Measurements from ENCODE around the gene NAPEPLD.
"Not testable (repeated sequence)": the region's sequence is repeated elsewhere in the genome, so short reads cannot be mapped to it uniquely, and the experiment has no call there.

Gene NAPEPLD

GRCh38 chr7:103075337-103075918, 73.5 kb downstream of the NAPEPLD start:
- Histone ChIP-seq H3K9me3 (ENCODE audit: control insufficient read depth, insufficient read depth, low read length) (no peaks in the 10 kb centered on the region), H3K9ac (ENCODE audit: low read depth, low read length) (peak overlapping the region; percentile 76), H3K36me3 (ENCODE audit: insufficient read depth, low read length) (no peaks in the 10 kb centered on the region), H3K4me1 (ENCODE audit: insufficient read depth, low read length) (no peaks in the 10 kb centered on the region)

- Histone ChIP-seq H3K9ac (ENCODE audit: low read depth, low read length) (peak within 1 kb of the TSS; percentile 76), H3K4me1 (ENCODE audit: insufficient read depth, low read length) (no peaks in the 10 kb centered on the region), H3K36me3 (ENCODE audit: insufficient read depth, low read length) (no peaks in the 10 kb centered on the region)
Measured at GRCh38 chr7:103074519-103075336, 74.2 kb downstream of the NAPEPLD start, which contains the start of the genes ARMC10 and FBXL13. Gene ARMC10, plus strand, starts transcription at chr7:103075140. Its CDS starts 133 bp downstream, at chr7:103075273. Gene FBXL13, minus strand, starts transcription at chr7:103074796.

GRCh38 chr7:103073989-103074518, 74.8 kb downstream of the NAPEPLD start:
- no peaks in the 10 kb centered on the region for H3K4me1 ChIP-seq (ENCODE audit: insufficient read depth, low read length)
- no peaks in the 10 kb centered on the region for H3K9me3 ChIP-seq (ENCODE audit: control insufficient read depth, insufficient read depth, low read length)
- H3K36me3 ChIP-seq (ENCODE audit: insufficient read depth, low read length) = no peaks in the 10 kb centered on the region
- peak overlapping the region; percentile 76 for H3K9ac ChIP-seq (ENCODE audit: low read depth, low read length)

More at GRCh38 chr7:103074519-103075336, 74.2 kb downstream of the NAPEPLD start, which contains the start of the genes ARMC10 and FBXL13:
- H3K9me3 ChIP-seq (ENCODE audit: control insufficient read depth, insufficient read depth, low read length) = no peaks in the 10 kb centered on the region

GRCh38 chr7:103071000-103071399, 77.9 kb downstream of the NAPEPLD start:
- no peaks in the 10 kb centered on the region for H3K36me3 ChIP-seq (ENCODE audit: insufficient read depth, low read length)
- H3K9ac ChIP-seq (ENCODE audit: low read depth, low read length) = no peak overlapping the region
- H3K9me3 ChIP-seq (ENCODE audit: control insufficient read depth, insufficient read depth, low read length) = no peaks in the 10 kb centered on the region; the same call in 1 of the 2 replicates
- no peaks in the 10 kb centered on the region for H3K4me1 ChIP-seq (ENCODE audit: insufficient read depth, low read length)

GRCh38 chr7:103068414-103069403, 80.2 kb downstream of the NAPEPLD start:
- H3K9me3 ChIP-seq (ENCODE audit: control insufficient read depth, insufficient read depth, low read length) = no peaks in the 10 kb centered on the region; the same call in 1 of the 2 replicates
- no peaks in the 10 kb centered on the region for H3K4me1 ChIP-seq (ENCODE audit: insufficient read depth, low read length)
- no peak overlapping the region for H3K9ac ChIP-seq (ENCODE audit: low read depth, low read length)
- no peaks in the 10 kb centered on the region for H3K36me3 ChIP-seq (ENCODE audit: insufficient read depth, low read length)

- no peaks in the 10 kb centered on the region for H3K36me3 ChIP-seq (ENCODE audit: insufficient read depth, low read length)
- no peaks in the 10 kb centered on the region for H3K4me1 ChIP-seq (ENCODE audit: insufficient read depth, low read length)
- no peak overlapping the region for H3K9ac ChIP-seq (ENCODE audit: low read depth, low read length)
- H3K9me3 ChIP-seq (ENCODE audit: control insufficient read depth, insufficient read depth, low read length) = no peaks in the 10 kb centered on the region; the same call in 1 of the 2 replicates
Measured at GRCh38 chr7:103065667-103066066, 83.2 kb downstream of the NAPEPLD start.

- Histone ChIP-seq H3K9ac (ENCODE audit: low read depth, low read length) (no peak overlapping the region), H3K4me1 (ENCODE audit: insufficient read depth, low read length) (no peaks in the 10 kb centered on the region), H3K9me3 (ENCODE audit: control insufficient read depth, insufficient read depth, low read length) (no peaks in the 10 kb centered on the region; the same call in 1 of the 2 replicates), H3K36me3 (ENCODE audit: insufficient read depth, low read length) (no peaks in the 10 kb centered on the region)
Measured at GRCh38 chr7:103063895-103064294, 85.0 kb downstream of the NAPEPLD start.

GRCh38 chr7:103059471-103059870, 89.4 kb downstream of the NAPEPLD start:
- no peak overlapping the region for H3K9ac ChIP-seq (ENCODE audit: low read depth, low read length)
- no peaks in the 10 kb centered on the region for H3K4me1 ChIP-seq (ENCODE audit: insufficient read depth, low read length)

GRCh38 chr7:103058122-103058521, 90.8 kb downstream of the NAPEPLD start:
- Histone ChIP-seq H3K9ac (ENCODE audit: low read depth, low read length) (no peak overlapping the region), H3K36me3 (ENCODE audit: insufficient read depth, low read length) (no peaks in the 10 kb centered on the region), H3K9me3 (ENCODE audit: control insufficient read depth, insufficient read depth, low read length) (no peaks in the 10 kb centered on the region), H3K4me1 (ENCODE audit: insufficient read depth, low read length) (no peaks in the 10 kb centered on the region)

More at GRCh38 chr7:103059471-103059870, 89.4 kb downstream of the NAPEPLD start:
- Histone ChIP-seq H3K9me3 (ENCODE audit: control insufficient read depth, insufficient read depth, low read length) (no peaks in the 10 kb centered on the region), H3K36me3 (ENCODE audit: insufficient read depth, low read length) (no peaks in the 10 kb centered on the region)

- not testable (repeated sequence) for H3K36me3 ChIP-seq (ENCODE audit: insufficient read depth, low read length); H3K9me3 ChIP-seq (ENCODE audit: control insufficient read depth, insufficient read depth, low read length)
Measured at GRCh38 chr7:103056006-103056405, 92.9 kb downstream of the NAPEPLD start.

GRCh38 chr7:103051519-103051918, 97.4 kb downstream of the NAPEPLD start:
- Histone ChIP-seq H3K4me1 (ENCODE audit: insufficient read depth, low read length) (no peaks in the 10 kb centered on the region), H3K9ac (ENCODE audit: low read depth, low read length) (no peak overlapping the region), H3K9me3 (ENCODE audit: control insufficient read depth, insufficient read depth, low read length) (peaks cover 9% of the 10 kb centered on the region), H3K36me3 (ENCODE audit: insufficient read depth, low read length) (no peaks in the 10 kb centered on the region)

More at GRCh38 chr7:103056006-103056405, 92.9 kb downstream of the NAPEPLD start:
- H3K9ac ChIP-seq (ENCODE audit: low read depth, low read length); H3K4me1 ChIP-seq (ENCODE audit: insufficient read depth, low read length): not testable (repeated sequence)
